B cell (primary cell): ENCODE data around the gene EED. TPM values are rescaled to one million over a fixed set of nuclear protein-coding genes. Genes with fewer than 3 reads are reported as not detected.

Source experiments
- ATAC-seq: fragments of 200-7000 bp; cut with Tn5 transposase; one replicate; pipeline ENCODE4 v1.10.0; 2021; ENCODE audit warnings: low read depth, mild to moderate bottlenecking, moderate number of reproducible peaks, moderate library complexity
- CTCF ChIA-PET: fragments of 350-600 bp; sonication (Branson Sonifier 250); formaldehyde crosslinking; loops from one replicate; lab custom pipeline; 2021; ENCODE audit warnings: antibody characterized with exemption, inconsistent platforms; lab: Charles Lee
- POLR2A ChIA-PET: fragments of 350-600 bp; sonication (Branson Sonifier 250); formaldehyde crosslinking; loops from one replicate; lab custom pipeline; 2021; ENCODE audit warnings: antibody characterized with exemption; lab: Charles Lee
- DNase-seq: peaks from one replicate; pipeline ENCODE4 v3.0.0; 2013
- H2AFZ ChIP-seq: 2 replicates; pipeline ENCODE4 v1.6.1; 2012; ENCODE audit warnings: mild to moderate bottlenecking, low read depth, low read length; ENCODE audit not compliant: insufficient read depth, poor library complexity, severe bottlenecking
- H3K27ac ChIP-seq, 2 donors: 1 replicate in 1 of 2; 2 replicates in 1 of 2; pipeline ENCODE4 v1.5.1; 2012 to 2013; ENCODE audit warnings: low read length in 2 of 2, mild to moderate bottlenecking in 2 of 2, moderate library complexity in 1 of 2
- H3K27me3 ChIP-seq, 4 experiments: fragments of 200-600 bp in 1 of 4; sonication (generic) in 1 of 4; replicated peaks in 1 of 4; 1 replicate in 2 of 4; 2 replicates in 2 of 4; pipeline versions ENCODE4 v1.6.1 to v1.7.0; 2013 to 2016; ENCODE audit warnings: low read length in 3 of 4, mild to moderate bottlenecking in 2 of 4, mixed read lengths in 1 of 4, moderate library complexity in 1 of 4; ENCODE audit not compliant: insufficient read depth in 4 of 4, control insufficient read depth in 3 of 4; ENCODE audit errors: control extremely low read depth in 1 of 4
- H3K36me3 ChIP-seq, 2 experiments: replicated peaks in 1 of 2; 1 replicate in 1 of 2; 2 replicates in 1 of 2; pipeline versions ENCODE4 v1.6.1 to v1.7.1; 2013; ENCODE audit warnings: low read length in 1 of 2; ENCODE audit not compliant: insufficient read depth in 2 of 2, control insufficient read depth in 1 of 2; ENCODE audit errors: control extremely low read depth in 1 of 2, extremely low read depth in 1 of 2
- H3K4me1 ChIP-seq, 2 donors: fragments of 200-600 bp in 1 of 2; sonication (generic) in 1 of 2; 1 replicate in 1 of 2; 2 replicates in 1 of 2; pipeline versions ENCODE4 v1.5.1 to v1.6.1; 2013 to 2017; ENCODE audit warnings: low read length in 2 of 2; ENCODE audit not compliant: control insufficient read depth in 2 of 2, insufficient read depth in 2 of 2
- H3K4me2 ChIP-seq: replicated peaks from 2 replicates; pipeline ENCODE3; 2012; ENCODE audit warnings: mild to moderate bottlenecking, low read depth, low read length; ENCODE audit not compliant: poor library complexity, severe bottlenecking
- H3K4me3 ChIP-seq, 5 experiments: fragments of 200-600 bp in 1 of 5; sonication (generic) in 1 of 5; 1 replicate in 3 of 5; 2 replicates in 2 of 5; pipeline versions ENCODE4 v1.5.1 to v1.7.0; 2011 to 2016; ENCODE audit warnings: low read length in 4 of 5, mild to moderate bottlenecking in 4 of 5, low read depth in 2 of 5, control low read depth in 1 of 5, moderate library complexity in 1 of 5; ENCODE audit not compliant: insufficient read depth in 1 of 5; ENCODE audit errors: control extremely low read depth in 1 of 5, extremely low read depth in 1 of 5
- H3K79me2 ChIP-seq: fragments of 200-600 bp; sonication (generic); one replicate; pipeline ENCODE4 v1.6.0; 2016; ENCODE audit warnings: low read length; ENCODE audit not compliant: control insufficient read depth, insufficient read depth
- H3K9ac ChIP-seq: fragments of 200-600 bp; sonication (generic); 2 replicates; pipeline ENCODE4 v1.6.1; 2017; ENCODE audit warnings: mild to moderate bottlenecking, low read length, moderate library complexity
- H3K9me3 ChIP-seq, 3 donors: one replicate each; pipeline versions ENCODE4 v1.6.1 to v1.7.1; 2013; ENCODE audit warnings: low read length in 2 of 3; ENCODE audit not compliant: control insufficient read depth in 2 of 3, insufficient read depth in 1 of 3; ENCODE audit errors: control extremely low read depth in 1 of 3
- H4K20me1 ChIP-seq: 2 replicates; pipeline ENCODE4 v1.6.0; 2012; ENCODE audit warnings: mild to moderate bottlenecking, low read length; ENCODE audit not compliant: insufficient read depth, control insufficient read depth, poor library complexity, severe bottlenecking
- H3K27ac Mint-ChIP-seq: one replicate; pipeline ENCODE4 v1.8.0; 2021; ENCODE audit warnings: mixed read lengths
- H3K27me3 Mint-ChIP-seq: one replicate; pipeline ENCODE4 v1.8.0; 2021; ENCODE audit warnings: mixed read lengths
- H3K4me1 Mint-ChIP-seq: one replicate; pipeline ENCODE4 v1.8.0; 2021; ENCODE audit warnings: mixed read lengths
- H3K4me3 Mint-ChIP-seq: one replicate; pipeline ENCODE4 v1.8.0; 2021; ENCODE audit warnings: mixed read lengths
- H3K9me3 Mint-ChIP-seq: one replicate; pipeline ENCODE4 v1.8.0; 2022; ENCODE audit warnings: mixed read lengths; ENCODE audit not compliant: insufficient read depth
- EZH2 ChIP-seq: IDR thresholded peaks from 2 replicates; pipeline ENCODE4 v1.6.1; 2012; ENCODE audit warnings: borderline replicate concordance, low read depth, mild to moderate bottlenecking, moderate library complexity, low read length; ENCODE audit not compliant: insufficient read depth, poor library complexity, severe bottlenecking
- WGBS: methylation state at CpG from one replicate; pipeline ENCODE4 v1.1.5; 2013; ENCODE audit warnings: missing lambda C conversion rate; ENCODE audit not compliant: insufficient coverage; 5-methylcytosine and 5-hydroxymethylcytosine counted together
- intact Hi-C: fragments of 100-400 bp; cut with micrococcal nuclease; formaldehyde crosslinking; loops from one replicate; pipeline ENCODE4 v1.10.0; 2022
- polyA plus RNA-seq: library from polyadenylated mRNA; depleted of rRNA; stranded (reverse); fragments of >200 nt; gene quantifications from 2 replicates; pipeline ENCODE4 v1.2.3, GENCODE V29; 2012
- total RNA-seq, 2 donors: library from RNA; stranded (reverse); fragments of 120-200 nt in 1 of 2; gene quantifications; 1 replicate in 1 of 2; 2 replicates in 1 of 2; pipeline versions ENCODE4 v1.2.3 to v1.2.4, GENCODE V29; 2013 to 2022
- TF ChIP-seq, protein P1 (sequence below): fragments of 200-600 bp; IDR thresholded peaks from one replicate; pipeline ENCODE4 v1.8.0; 2022; ENCODE audit warnings: antibody characterized with exemption, mild to moderate bottlenecking

Gene EED
- total and polyA plus RNA-seq, 2 donors (not counting 1 experiment from before 2014, with no cell fraction given) = 21.8 to 49.5 TPM

- ATAC-seq (no peak), DNase-seq (no peak)
- TF ChIP-seq EZH2 = no peak
- TF ChIP-seq, protein P1, sequence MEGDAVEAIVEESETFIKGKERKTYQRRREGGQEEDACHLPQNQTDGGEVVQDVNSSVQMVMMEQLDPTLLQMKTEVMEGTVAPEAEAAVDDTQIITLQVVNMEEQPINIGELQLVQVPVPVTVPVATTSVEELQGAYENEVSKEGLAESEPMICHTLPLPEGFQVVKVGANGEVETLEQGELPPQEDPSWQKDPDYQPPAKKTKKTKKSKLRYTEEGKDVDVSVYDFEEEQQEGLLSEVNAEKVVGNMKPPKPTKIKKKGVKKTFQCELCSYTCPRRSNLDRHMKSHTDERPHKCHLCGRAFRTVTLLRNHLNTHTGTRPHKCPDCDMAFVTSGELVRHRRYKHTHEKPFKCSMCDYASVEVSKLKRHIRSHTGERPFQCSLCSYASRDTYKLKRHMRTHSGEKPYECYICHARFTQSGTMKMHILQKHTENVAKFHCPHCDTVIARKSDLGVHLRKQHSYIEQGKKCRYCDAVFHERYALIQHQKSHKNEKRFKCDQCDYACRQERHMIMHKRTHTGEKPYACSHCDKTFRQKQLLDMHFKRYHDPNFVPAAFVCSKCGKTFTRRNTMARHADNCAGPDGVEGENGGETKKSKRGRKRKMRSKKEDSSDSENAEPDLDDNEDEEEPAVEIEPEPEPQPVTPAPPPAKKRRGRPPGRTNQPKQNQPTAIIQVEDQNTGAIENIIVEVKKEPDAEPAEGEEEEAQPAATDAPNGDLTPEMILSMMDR = no peak
- no peaks in the 10 kb centered on the region for H3K27me3 ChIP-seq
- no peak overlapping the region for H3K9ac ChIP-seq
- H3K9me3 ChIP-seq = no peaks in the 10 kb centered on the region
- POLR2A ChIA-PET = interaction anchor here (0.9 to 1.0 kb wide), 2 partner anchors 39 to 162 kb away, joined by 3 to 7 read pairs; no protein-coding TSS in a partner anchor
- H3K4me1 ChIP-seq = peaks cover 22 to 32% of the 10 kb centered on the region in 2 donors
- Mint-ChIP-seq H3K9me3 (no peaks in the 10 kb centered on the region), H3K27me3 (no peaks in the 10 kb centered on the region), H3K4me3 (no peak overlapping the region), H3K27ac (peak overlapping the region; percentile 50), H3K4me1 (peaks cover 8% of the 10 kb centered on the region)
- H3K27ac ChIP-seq = no peak overlapping the region
- H2AFZ ChIP-seq = no peak overlapping the region
- CTCF ChIA-PET = interaction anchor here (0.5 to 5.2 kb wide), 6 partner anchors 8 to 163 kb away, joined by 3 to 32 read pairs (median 10); no protein-coding TSS in a partner anchor
- no peak overlapping the region for H3K4me2 ChIP-seq
- no peaks in the 10 kb centered on the region for H3K36me3 ChIP-seq
- no peaks in the 10 kb centered on the region for H3K79me2 ChIP-seq
- H3K4me3 ChIP-seq = no peak overlapping the region
- 88% methylated on average over 1 of the region's 1 CpG for WGBS
- intact Hi-C loops = no loop called here
- no peaks in the 10 kb centered on the region for H4K20me1 ChIP-seq
Observed at GRCh38 chr11:86204356-86204755, 40.2 kb upstream of the EED start.

DNA sequence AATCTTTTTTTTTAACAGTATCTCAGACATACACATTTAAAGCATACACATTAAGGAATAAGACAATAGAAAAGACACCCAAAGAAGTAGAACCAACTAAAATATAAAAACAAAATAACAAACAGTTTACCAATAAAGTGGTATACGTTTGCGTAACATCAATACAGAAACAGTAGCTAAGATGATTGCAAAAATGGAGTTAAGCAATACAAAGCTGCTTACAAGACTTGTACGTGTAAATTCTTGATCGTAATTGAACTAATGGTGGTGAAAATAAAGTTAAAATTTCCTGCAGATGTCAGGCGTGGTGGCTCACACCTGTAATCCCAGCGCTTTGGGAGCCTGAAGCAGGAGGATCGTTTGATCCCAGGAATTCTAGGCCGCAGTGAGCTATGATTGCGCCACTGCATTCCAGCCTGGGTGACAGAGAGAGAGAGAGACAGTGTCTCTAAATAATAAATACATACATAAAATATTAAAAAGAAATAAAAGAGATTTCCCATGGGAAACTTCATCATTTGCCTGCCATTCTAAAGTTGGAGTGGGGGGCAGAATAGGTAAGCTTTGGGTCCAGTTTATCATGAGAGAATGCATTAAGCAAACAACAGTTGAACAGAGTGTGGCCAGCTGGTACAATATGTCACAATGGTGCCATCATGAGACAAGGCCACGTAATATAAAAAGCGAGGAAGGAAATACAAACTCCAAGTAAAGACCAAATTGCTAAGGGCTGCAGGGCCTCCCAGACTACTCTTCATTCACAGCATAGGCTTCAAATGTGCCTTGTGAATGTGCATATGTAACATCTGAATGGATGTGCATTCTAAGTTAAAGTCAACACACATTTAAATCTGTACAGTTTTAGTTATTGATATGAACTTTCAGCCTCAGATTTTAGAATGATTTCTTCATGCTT, 38.9 kb upstream of the EED start:
- Histone ChIP-seq H3K9ac (no peak overlapping the region), H3K4me1 (peaks cover 22 to 32% of the 10 kb centered on the region in 2 donors), H3K27me3 (no peaks in the 10 kb centered on the region), H3K4me2 (no peak overlapping the region), H3K36me3 (no peaks in the 10 kb centered on the region), H3K4me3 (no peak overlapping the region), H4K20me1 (no peaks in the 10 kb centered on the region), H3K79me2 (no peaks in the 10 kb centered on the region), H2AFZ (no peak overlapping the region), H3K9me3 (no peaks in the 10 kb centered on the region), H3K27ac (no peak overlapping the region)
- ChIA-PET POLR2A (no interaction called here), CTCF (interaction anchor here (1.0 to 5.2 kb wide), 3 partner anchors 9 to 164 kb away, joined by 3 to 32 read pairs (median 19); no protein-coding TSS in a partner anchor)
- no peak for DNase-seq
- no peak overlapping the region for H3K4me3 Mint-ChIP-seq
- no peak overlapping the region for H3K27ac Mint-ChIP-seq
- H3K4me1 Mint-ChIP-seq = peaks cover 8% of the 10 kb centered on the region
- no peaks in the 10 kb centered on the region for H3K27me3 Mint-ChIP-seq
- 95% methylated on average over 8 of the region's 11 CpGs for WGBS
- no peak for TF ChIP-seq EZH2
- TF ChIP-seq, protein P1 = no peak
- ATAC-seq = no peak
- no peaks in the 10 kb centered on the region for H3K9me3 Mint-ChIP-seq
- intact Hi-C loops = no loop called here
